ENCODE data around the gene EPSTI1.

Gene EPSTI1

DNA sequence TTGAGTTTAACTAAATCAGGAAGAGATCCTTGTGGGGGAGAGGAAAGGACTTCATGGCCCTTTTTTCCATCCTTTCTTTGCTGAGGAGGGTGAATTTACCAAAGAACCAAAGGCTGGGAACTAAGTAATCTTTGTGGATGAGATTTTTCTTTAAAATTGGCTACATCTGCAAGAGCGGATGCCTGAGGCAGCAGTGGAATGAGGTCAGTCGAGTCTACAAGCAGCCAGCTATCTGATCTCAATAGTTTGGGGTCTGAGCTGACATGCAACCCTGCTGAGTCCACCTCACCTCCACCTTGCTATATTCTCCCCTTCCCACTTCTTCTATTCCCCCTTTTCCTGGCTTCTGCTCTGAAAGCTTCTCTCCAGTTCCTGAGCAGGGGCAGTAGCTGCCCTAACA is 27.8 kb upstream of the EPSTI1 start:
- TF ChIP-seq GATA2 (IDR thresholded peaks at IDR 0.05; ENCODE audit: low read depth, low read length) = no peak
- no peak for TF ChIP-seq GATA3 (IDR thresholded peaks at IDR 0.05; ENCODE audit: low read depth, low read length)

DNA sequence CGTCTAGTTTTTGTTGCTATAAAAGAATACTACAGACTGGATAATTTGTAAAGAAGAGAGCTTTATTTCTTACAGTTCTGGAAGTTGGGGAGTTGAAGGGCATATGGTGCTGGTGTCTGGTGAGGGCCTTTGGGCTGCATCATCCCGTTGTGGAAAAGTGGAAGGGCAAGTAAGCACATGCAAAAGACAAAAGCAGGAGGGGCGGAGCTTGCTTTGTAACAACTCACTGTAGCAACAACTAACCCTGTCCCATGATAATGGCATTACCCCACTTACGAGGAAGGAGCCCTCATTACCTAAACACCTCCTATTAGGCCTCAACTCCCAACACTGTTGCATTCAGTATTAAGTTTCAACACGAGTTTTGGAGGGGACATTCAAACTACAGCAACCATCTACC is 24.2 kb upstream of the EPSTI1 start:
- no peak for TF ChIP-seq GATA2 (IDR thresholded peaks at IDR 0.05; ENCODE audit: low read depth, low read length)
- TF ChIP-seq GATA3 (IDR thresholded peaks at IDR 0.05; ENCODE audit: low read depth, low read length) = no peak

DNA sequence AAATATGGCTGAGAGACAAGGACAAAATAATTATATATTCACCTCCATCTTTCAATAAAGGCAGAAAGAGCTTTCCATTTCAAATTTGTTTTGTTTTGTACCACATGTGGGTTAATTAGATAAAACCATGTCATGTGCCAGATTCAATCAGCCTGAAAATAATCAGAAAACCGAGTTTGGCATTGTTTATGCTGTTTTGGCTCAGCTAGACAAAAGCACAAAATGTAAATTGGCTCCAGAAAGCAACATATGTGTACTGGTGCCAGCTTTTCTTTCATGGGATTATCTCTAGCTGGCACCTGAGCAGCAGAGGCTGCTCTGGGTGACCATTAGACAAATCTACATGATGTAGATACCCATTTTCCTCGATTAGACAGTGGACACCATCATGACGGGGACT is 22.1 kb upstream of the EPSTI1 start:
- no peak for TF ChIP-seq GATA3 (IDR thresholded peaks at IDR 0.05; ENCODE audit: low read depth, low read length)
- TF ChIP-seq GATA2 (IDR thresholded peaks at IDR 0.05; ENCODE audit: low read depth, low read length) = peak; percentile 47; the same call in 1 of the 2 replicates

DNA sequence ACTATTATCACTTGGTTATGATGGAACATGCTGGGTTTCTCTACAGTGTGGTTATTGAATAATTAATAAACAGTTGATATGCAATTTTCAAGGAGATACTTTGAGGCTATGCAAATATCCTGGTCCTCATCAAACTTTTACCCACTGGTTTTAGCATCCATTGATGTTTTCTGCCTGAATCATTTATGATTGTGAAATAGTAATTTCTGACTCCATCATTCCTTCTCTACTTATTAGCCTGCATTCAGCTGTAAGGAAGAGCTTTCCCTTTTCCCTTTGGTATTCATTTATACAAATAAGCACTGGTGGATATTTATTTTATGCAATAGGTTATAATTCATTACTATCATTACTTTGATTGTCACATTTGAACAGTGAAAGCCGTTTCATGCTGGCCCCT is 17.5 kb upstream of the EPSTI1 start:
- TF ChIP-seq GATA2 (IDR thresholded peaks at IDR 0.05; ENCODE audit: low read depth, low read length) (no peak), GATA3 (IDR thresholded peaks at IDR 0.05; ENCODE audit: low read depth, low read length) (no peak)

DNA sequence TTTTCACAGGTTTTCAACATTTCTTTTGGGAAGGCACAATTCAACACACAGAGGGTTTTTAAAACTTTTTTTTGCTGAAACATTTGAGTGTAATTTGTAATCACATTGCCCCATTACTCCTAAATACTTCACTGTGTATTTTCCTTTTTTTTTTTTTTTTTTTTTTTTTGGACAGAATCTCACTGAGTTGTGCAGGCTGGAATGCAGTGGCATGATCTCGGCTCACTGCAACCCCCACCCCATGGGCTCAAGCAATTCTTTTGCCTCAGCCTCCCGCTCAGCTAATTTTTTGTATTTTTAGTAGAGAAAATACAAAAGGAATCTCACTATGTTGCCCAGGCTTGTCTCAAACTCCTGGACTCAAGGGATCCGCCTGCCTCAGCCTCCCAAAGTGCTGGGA is 16.6 kb upstream of the EPSTI1 start:
- TF ChIP-seq GATA3 (IDR thresholded peaks at IDR 0.05; ENCODE audit: low read depth, low read length) (no peak), GATA2 (IDR thresholded peaks at IDR 0.05; ENCODE audit: low read depth, low read length) (no peak)

DNA sequence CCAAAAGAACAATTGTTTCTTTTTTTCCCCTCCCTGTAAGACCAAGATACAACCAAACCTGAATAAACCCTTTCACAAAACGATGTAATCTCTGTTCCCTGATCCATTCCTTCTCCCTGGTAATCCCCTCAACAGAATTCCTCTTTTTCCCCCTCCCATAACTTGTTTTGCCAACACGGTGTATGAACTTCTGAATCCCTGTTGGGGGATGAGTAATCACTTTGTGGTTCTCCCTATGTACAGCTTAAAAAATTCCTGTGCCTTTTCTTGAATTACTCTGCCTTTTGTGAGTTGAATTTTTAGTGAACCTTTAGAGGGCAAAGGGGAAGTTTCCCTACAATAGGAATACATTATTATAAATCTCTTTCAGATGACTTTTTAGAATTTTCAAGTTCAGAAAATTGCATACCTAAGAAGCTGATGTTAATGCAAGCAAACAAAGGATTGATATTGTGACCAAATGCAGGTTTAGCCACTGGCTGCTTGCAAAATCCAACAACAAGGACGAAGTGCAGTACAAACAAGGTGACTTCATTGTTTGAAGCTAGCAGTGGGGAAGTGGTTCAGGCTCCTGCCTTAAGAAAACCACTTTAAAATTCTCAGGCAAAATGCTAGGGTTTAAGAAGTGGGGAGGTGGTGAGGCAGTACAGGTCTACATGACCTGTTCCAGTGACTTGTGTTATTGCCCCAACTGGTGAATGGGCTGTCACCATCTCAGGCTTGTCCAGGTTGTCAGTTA is 15.0 kb upstream of the EPSTI1 start:
- TF ChIP-seq GATA2 (IDR thresholded peaks at IDR 0.05; ENCODE audit: low read depth, low read length) (no peak), GATA3 (IDR thresholded peaks at IDR 0.05; ENCODE audit: low read depth, low read length) (no peak)

DNA sequence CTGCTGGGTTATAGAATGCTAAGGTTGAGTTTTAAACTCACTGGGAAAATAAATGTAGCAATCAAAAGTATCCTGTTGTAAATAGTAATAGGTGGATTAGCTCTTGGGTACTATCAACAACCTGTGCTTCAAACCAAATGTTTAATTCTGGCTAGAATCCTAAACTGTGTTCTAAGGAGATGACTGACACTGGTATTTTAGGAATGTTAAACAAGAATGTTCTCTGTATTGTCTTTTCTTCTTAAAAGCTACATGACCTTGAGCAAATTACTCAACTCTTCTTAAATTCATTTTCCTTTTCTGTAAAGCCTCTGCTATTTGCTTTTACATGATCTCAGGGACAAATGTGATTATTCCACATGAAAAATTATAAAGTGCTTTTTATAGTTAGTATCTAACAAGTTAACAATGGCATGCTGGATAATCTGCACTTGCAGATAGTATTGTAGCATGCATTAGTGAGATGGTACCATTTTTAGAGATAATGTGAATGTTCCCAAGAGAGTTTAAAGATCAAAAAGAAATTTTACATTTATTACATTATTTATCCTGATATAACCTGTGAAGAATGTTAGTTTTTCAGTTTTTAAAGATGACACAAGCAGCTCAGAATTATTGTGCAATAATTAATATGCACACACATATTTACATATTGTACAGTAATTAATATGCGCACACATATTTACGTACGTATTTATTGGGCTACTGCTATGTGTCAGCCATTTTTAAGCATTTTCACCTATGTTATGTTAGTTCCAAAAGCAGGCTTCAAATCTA is 13.6 kb upstream of the EPSTI1 start:
- TF ChIP-seq GATA2 (IDR thresholded peaks at IDR 0.05; ENCODE audit: low read depth, low read length) (no peak), GATA3 (IDR thresholded peaks at IDR 0.05; ENCODE audit: low read depth, low read length) (no peak)

DNA sequence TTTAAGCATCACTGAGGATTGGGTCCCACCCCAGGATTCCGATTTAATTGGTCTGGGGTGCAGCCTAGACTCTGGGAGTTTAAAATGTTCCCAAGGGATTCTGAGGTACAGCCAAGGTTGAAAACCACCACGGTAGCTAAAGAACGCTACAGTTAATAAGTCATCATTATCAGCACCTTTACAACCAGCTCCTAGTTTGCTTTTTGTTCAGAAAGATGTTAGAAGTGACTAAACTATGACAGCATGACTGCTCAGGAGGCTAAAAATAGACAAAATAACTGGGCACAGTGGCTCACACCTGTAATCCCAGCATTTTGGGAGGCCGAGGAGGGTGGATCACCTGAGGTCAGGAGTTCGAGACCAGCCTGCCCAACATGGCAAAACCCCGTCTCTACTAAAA is 11.7 kb upstream of the EPSTI1 start:
- no peak for TF ChIP-seq GATA2 (IDR thresholded peaks at IDR 0.05; ENCODE audit: low read depth, low read length)
- TF ChIP-seq GATA3 (IDR thresholded peaks at IDR 0.05; ENCODE audit: low read depth, low read length) = no peak

DNA sequence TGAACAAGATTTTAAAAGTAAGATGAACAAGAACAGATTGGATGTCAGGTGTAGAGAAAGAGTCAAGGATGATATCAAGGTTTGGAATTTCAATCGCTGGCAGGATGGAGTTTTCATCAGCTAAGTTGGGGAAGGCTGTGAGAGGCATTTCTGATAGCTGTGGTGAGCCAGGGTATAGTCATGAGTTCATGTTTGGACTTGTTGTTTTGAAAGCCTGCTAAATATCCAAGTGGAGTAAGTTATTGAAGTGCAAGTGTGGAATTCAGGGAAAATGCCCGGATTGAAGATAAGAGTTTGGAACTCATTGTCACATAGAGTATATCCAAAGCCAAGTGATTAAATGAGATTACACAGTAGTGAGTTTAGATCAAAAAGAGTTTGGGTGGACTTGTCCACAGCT is 11.0 kb upstream of the EPSTI1 start:
- TF ChIP-seq GATA2 (IDR thresholded peaks at IDR 0.05; ENCODE audit: low read depth, low read length) (no peak), GATA3 (IDR thresholded peaks at IDR 0.05; ENCODE audit: low read depth, low read length) (no peak)

DNA sequence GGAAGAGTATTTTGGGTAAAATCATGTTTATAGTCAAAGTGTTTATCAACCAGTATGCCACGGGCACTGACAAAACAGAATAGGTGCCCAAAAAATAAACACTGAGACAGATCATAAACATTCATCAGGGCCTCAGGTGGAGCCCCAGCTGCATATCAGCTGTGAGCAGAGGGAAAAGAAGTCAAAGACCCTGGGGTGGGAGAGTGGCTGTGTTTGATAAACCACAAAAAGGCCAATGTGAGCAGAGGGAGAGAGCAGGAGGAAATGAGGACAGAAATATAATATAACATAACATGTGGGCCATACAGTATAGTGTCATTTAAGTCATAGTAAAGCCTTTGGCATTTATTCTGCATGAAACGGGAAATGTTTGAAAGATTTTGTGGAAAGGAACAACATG is 10.0 kb upstream of the EPSTI1 start:
- no peak for TF ChIP-seq GATA3 (IDR thresholded peaks at IDR 0.05; ENCODE audit: low read depth, low read length)
- TF ChIP-seq GATA2 (IDR thresholded peaks at IDR 0.05; ENCODE audit: low read depth, low read length) = no peak

DNA sequence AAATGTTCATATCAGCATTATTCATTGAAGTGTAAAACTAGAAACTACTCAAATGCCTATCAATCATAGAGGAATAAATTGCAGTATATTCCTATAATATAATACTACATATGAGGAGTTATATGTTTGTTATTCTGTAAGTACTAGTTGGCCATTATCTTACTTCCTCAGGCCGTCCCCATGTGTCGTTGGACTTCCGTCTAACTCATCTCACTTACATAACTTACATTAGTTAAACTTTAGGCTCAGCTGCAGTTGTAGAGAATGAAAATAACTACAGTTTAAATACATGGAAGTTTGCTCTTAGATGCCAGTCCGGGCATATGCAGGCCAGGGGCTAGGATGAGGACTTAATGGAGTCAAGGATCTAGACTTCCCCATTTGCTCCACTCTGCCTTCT is 8.6 kb upstream of the EPSTI1 start:
- TF ChIP-seq GATA3 (IDR thresholded peaks at IDR 0.05; ENCODE audit: low read depth, low read length) = no peak
- TF ChIP-seq GATA2 (IDR thresholded peaks at IDR 0.05; ENCODE audit: low read depth, low read length) = no peak

DNA sequence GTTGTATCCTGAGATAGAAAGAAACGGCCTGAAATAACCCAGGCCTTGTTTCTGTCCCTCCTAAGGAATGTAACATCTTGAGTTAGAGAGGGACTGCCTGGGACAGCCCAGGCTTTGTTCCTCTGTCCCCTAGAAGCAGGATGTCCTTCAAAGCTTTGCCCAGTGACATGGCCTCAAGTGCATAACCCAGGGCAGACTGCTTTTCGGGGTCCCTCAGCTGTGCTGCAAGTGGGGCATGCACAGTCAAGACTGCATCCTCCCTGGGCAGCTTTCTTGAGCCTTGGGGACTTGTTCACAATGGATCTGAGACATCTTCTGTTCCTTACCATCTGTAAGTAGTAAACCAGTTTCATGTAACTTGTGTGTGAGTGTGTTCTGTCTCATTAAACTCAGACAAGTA is 7.5 kb upstream of the EPSTI1 start:
- TF ChIP-seq GATA3 (IDR thresholded peaks at IDR 0.05; ENCODE audit: low read depth, low read length) = no peak
- TF ChIP-seq GATA2 (IDR thresholded peaks at IDR 0.05; ENCODE audit: low read depth, low read length) = no peak

DNA sequence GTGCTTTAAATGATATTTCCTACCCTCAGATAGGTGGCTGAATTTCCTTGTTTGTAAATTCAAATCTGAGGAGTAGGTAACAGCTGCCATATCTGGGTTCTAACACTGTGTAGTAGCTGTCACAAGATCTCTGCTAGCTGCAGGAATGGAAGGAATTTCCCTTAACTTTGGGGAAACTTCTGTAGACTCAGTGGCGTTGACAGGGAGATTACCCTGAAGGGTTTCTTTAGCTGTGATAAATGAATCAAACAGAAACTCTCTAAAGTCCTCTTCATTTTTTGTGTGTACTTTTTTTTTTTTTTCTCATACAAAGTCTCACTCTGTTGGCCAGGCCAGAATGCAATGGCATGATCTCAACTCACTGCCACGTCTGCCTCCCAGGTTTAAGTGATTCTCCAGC is 5.3 kb upstream of the EPSTI1 start:
- no peak for TF ChIP-seq GATA2 (IDR thresholded peaks at IDR 0.05; ENCODE audit: low read depth, low read length)

DNA sequence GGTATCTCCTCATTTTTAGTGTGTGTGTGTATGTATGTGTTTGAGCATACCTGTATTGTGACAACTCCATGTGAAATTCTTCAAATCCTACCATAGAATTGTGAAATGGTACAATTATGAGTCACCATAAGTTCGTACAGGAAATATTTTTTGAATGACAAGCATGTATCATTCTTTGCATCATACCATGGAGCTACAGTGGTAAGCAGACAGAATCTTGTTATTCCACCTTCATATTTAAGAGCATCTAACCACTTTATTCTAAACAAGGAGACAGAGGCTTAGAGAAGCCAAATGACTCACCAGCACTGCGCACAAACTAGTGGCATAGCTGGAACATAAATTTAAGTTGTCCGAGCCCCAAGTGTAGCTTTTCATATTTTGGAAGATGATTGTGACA is 4.5 kb upstream of the EPSTI1 start:
- TF ChIP-seq GATA2 (IDR thresholded peaks at IDR 0.05; ENCODE audit: low read depth, low read length) (no peak), GATA3 (IDR thresholded peaks at IDR 0.05; ENCODE audit: low read depth, low read length) (no peak)

DNA sequence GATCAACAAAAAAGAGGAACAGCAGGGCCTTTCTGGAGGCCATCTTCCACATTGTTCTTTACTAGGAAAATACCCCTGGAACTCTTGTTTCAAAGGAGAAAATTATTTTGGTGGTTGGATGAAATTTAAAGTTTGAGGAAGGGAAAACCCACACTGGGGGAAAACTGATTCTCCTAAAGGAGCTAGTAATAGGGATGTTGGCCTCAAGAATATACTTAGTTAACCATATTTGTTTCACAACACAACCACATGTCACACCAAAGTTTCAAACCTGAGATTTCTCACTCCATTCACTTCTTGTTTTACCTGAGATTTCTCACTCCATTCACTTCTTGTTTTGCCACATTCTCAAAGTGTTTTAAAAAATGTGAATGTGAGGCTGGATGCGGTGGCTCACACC is 2.8 kb upstream of the EPSTI1 start:
- TF ChIP-seq GATA3 (IDR thresholded peaks at IDR 0.05; ENCODE audit: low read depth, low read length) (no peak), GATA2 (IDR thresholded peaks at IDR 0.05; ENCODE audit: low read depth, low read length) (no peak)

Measured in SH-SY5Y (cell line).